Fibroblast of pulmonary artery (primary cell): Measurements from ENCODE around the gene CHKB.

Source experiments
- DNase-seq: peaks from one replicate; pipeline ENCODE4 v3.0.0-alpha.2; 2010; ENCODE audit warnings: low read depth
- H3K4me3 ChIP-seq: replicated peaks from 2 replicates; pipeline ENCODE4 v1.5.1; 2011; ENCODE audit warnings: low read depth, mild to moderate bottlenecking, control low read depth, low read length, moderate library complexity
- TF ChIP-seq, protein P1 (sequence below): IDR thresholded peaks from 2 replicates; pipeline ENCODE4 v1.5.1; 2011; ENCODE audit warnings: mild to moderate bottlenecking, control low read depth, low read length, inconsistent platforms; ENCODE audit errors: missing control alignments

CHKB gene

DNA sequence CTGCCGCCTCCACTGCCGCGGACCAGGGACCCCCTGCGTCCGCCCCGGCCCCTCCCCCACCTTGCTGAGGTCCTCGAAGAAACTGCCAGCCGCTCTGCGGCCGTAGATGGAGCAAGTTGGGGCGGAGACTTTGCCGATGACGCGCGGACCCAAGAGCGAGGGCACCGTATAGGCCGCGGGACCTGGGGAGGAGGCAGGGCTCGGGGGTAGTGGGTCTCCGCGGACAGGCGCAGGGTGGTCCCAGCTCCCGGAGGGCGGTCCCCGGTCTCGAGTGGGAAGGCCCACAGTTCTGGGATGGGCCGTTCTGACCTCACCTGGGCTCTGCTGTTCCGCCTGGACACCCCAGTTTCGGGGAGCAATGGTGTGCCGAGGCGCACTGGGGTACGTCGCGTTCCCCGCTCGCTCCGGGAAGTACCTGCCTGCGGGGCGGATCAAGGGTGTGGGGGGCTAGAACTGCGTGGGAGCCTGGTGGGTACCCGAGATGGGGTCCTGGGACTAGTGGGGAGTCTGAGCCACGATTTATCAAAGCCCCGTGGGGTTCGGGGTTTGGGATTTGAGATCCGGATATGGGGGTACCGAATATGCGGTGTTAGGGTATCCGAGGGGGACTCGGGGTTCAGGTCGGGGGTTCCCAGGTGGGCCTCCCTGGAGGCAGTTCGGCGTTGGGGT, 51.6 kb downstream of the CHKB start:
- peak; percentile 90 for DNase-seq
- TF ChIP-seq, protein P1, sequence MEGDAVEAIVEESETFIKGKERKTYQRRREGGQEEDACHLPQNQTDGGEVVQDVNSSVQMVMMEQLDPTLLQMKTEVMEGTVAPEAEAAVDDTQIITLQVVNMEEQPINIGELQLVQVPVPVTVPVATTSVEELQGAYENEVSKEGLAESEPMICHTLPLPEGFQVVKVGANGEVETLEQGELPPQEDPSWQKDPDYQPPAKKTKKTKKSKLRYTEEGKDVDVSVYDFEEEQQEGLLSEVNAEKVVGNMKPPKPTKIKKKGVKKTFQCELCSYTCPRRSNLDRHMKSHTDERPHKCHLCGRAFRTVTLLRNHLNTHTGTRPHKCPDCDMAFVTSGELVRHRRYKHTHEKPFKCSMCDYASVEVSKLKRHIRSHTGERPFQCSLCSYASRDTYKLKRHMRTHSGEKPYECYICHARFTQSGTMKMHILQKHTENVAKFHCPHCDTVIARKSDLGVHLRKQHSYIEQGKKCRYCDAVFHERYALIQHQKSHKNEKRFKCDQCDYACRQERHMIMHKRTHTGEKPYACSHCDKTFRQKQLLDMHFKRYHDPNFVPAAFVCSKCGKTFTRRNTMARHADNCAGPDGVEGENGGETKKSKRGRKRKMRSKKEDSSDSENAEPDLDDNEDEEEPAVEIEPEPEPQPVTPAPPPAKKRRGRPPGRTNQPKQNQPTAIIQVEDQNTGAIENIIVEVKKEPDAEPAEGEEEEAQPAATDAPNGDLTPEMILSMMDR = no peak
- H3K4me3 ChIP-seq = peak overlapping the region; percentile 62

DNA sequence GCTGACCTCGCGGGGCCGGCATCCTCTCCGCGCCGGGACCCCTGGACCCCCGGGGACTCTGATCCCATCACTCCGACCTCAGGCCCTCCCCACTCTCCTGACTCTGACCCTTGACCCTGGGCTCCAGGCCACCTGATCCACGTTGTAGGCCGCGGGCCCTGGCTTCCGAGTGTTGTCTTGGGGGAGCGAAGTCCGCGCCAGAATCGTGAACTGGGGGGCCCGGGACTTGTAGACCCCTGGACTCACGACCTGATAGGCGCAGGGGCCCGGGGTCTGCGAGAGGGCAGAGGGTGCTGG, 52.1 kb downstream of the CHKB start:
- peak overlapping the region; percentile 62 for H3K4me3 ChIP-seq
- DNase-seq = peak; percentile 37
- TF ChIP-seq, protein P1 = no peak

DNA sequence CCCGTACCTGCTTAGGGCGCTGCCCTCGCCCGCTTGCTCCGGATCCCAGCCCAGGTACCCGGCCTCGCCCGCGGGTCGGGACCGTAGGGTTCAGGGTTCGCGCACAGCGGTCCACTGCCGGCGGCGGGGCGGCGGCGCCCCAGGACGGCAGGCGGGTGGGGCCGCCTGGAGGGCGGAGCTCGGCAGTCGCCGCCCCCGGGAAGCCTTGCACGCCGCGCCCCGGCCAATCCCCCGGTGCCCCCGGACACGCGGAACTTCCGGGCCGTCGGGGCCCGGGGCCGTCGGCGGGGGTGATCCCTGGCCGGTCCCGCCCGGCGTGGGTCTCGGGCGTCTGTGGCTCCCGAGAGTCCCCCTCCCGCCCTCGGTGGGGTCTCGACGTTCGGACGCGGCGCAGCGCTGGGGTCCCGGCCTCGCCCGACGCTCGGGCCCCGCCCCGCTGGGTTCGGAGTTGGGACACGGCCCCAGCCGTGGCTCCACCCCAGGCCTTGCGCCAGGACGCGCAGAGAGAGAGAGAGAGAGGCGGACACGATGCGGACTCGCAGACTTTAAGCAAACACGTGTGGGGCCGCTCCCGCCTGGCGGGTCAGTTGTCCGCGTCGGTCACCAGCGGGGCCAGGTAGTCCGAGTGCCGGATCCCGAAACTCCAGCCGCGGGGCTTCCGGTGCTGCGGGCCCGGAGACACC, 52.6 kb downstream of the CHKB start, which contains the start of gene TYMP:
Gene TYMP, minus strand, starts transcription at position 116 of the 683 bp plus-strand sequence. CDS start 303 bp downstream, outside the sequence.
- peak; percentile 88 for DNase-seq

DNA sequence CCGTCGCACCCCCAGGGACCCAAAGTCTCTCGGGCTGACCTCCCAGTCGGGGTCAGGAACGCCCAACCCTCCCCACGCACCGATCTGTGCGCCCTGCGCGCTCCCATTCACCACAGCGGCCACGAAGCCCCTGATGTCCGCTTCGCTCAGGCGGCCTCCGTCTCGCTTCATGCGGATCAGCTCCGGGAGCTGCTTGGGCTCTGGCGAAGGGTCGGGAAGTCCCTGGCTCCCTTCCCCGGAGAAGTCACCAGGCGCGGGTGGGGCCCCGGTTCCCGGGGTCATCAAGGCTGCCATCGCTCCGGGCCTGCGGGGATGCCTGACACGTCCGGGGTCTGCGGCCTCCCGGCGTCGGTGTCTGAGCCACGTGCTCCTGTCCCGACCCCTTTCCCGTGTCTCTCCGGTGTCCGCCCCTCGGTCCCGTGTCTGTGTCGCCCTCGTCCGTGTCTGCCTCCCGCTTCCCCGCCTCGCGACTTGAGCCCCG, 53.2 kb downstream of the CHKB start:
- peak overlapping the region; percentile 62 for H3K4me3 ChIP-seq
- no peak for DNase-seq
- TF ChIP-seq, protein P1 = no peak

More for the DNA sequence above, 52.6 kb downstream of the CHKB start, which contains the start of gene TYMP:
- peak within 1 kb of the TSS; percentile 62 for H3K4me3 ChIP-seq
- TF ChIP-seq, protein P1 = no peak
